ENCODE data around the gene ZNF524.

The ZNF524 gene

DNA sequence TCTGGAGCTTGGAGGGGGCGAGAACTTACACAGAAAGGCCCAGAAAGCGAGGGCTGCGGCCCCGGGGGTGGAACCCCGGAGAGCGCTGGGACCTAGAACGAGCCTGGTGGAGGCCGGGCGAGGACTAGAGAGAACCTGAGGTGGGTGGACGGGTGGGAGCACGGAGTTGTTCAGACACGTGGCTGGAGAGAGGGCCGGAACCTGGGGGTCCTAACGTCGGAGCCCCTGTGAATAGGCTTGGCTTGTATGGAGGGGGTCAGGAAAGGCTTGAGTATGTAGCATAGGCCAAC lies 43.7 kb downstream of the ZNF524 start:
- no peak for DNase-seq

DNA sequence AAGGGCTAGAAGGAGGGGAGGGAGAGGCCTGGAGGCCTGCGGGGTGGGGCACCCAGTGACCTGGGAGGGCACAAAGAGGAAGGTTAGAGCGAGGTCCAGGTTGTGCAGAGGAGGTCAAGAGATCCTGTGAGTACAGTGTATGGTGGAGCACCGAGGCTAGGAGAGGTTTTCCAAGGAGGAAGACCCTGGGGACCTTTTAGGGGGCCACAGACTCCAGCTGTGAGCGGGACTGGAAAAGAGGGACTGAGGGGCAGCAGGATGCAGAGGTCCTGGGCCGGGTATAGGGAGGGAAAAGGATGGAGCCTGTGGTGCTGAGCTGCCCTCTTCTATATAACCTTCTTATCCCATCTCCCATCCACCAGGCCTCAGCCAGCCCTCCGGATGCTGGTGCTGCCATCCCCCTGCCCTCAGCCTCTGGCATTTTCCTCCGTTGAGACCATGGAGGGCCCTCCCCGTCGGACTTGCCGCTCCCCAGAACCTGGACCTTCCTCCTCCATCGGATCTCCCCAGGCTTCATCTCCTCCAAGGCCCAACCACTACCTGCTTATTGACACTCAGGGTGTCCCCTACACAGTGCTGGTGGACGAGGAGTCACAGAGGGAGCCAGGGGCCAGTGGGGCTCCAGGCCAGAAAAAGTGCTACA lies 44.2 kb downstream of the ZNF524 start:
- no peak for DNase-seq

DNA sequence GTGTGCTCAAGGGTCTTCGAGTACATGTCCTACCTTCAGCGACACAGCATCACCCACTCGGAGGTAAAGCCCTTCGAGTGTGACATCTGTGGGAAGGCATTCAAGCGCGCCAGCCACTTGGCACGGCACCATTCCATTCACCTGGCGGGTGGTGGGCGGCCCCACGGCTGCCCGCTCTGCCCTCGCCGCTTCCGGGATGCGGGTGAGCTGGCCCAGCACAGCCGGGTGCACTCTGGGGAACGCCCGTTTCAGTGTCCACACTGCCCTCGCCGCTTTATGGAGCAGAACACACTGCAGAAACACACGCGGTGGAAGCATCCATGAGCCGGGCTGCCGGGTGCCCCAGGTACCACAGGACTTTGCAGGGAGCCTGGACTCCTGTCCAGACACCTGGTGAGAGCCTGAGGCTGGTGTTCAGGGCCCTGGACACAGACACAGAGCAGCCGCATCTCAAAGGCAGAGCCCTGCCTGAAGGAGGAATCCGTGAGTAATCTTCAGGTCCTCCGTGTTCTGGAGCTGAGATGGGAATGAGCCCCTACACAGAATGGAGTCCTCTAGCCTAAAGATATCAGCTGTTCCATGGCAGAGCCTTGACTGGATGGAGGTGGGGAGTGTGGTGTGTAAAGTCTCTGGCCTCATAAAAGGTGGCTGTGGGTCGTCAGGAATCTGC lies 44.9 kb downstream of the ZNF524 start:
- DNase-seq = no peak

DNA sequence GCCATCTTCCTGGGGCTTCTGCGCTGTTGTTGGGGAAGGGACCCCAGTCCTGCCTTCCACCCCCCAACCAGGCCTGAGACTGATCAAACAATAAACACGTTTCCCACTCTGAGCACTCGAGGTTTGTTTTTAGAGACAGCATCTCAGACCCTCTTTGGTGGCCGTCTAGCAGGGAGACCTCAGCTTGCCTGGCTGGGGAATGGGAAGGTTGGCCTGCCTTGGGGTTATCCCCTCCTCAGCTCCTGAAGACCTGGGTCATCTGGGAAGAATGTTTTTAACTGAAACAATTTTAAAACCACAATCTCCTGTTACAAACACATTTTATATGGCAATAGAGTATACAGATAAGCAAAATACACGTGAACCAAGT lies 45.4 kb downstream of the ZNF524 start:
- DNase-seq = no peak

DNA sequence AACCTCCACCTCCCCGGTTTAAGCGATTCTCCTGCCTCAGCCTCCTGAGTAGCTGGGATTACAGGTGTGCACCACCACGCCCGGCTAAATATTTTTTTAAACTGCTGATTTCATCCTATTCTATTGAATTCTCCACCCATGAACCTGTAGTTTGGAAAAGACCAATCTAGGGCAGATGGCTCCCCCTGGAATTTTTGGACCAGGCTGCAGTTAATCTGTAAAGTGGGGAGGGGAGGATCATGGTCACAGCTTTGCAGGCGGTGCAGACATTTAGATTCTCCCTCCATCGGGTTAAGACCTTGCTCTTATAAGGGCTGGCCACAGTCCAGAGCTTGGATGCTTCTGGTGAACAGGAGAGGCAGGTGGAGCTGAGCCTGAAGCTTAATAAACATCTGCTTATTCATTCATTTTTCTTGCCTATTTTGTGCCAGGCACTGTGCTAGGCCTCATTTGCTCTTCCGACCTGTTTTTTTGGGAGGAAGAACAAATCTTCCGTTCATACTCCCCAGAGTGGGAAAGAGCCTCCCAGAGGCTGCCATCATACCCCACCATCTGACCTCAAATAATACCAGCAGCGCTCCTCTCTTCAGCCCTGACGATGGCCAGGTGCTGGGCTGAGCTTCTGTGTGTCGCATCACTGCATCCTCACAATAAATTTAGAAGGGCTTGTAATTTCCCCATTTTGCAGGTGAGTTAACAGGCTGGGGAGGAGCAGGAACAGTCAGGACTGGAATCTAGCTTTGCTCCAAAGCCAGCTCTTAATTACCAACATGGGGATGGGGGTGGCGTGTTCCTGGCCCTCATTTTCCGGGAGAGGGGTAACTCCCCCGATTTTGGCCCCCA lies 47.0 kb downstream of the ZNF524 start:
- DNase-seq = no peak

DNA sequence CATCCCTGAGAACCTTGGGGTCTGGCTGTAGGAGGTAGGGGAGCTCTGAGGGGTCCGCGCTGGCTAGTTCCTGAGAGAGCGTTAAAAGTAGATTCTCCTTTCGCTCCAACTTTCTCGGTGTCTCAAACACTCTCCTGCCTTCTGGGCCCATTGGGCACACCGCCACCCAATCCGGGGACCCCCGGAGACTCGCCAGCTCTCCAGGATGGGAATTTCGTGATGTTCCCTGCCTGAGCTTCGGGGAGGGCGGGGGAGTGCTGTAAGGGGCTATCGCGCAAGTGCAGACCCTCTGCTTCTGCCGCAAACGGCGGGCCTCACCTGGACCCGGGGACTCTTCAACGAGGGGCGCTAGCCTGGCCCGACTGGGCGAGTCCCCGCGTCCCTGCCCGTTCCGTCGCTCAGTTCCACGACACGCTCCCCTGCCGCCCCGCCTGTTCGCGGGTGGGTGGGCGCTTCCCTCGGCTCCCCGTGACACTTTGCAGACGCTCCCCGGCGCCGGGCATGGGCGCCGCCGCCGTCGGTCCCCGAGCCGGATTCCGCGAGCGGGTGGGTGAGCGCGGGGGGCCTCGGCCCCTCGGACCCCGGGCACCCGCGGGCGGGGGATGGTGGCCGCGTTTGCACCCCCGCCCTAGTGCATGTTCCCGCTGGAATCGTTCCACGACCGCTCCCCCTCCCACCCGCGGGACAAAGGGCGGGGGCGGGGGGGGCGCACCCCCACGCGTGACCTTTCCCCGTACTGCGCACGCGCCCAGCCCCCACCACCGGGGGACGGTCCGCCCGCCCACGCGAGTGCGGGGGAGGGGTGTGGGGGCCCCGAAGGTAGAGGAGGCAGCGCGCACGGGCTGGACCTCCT lies 47.9 kb downstream of the ZNF524 start, which contains the start of gene CCDC106:
Gene CCDC106 (plus strand): TSS at position 481 of the 853 bp plus-strand sequence. CDS start 835 bp downstream, outside the sequence.
- no peak for DNase-seq

DNA sequence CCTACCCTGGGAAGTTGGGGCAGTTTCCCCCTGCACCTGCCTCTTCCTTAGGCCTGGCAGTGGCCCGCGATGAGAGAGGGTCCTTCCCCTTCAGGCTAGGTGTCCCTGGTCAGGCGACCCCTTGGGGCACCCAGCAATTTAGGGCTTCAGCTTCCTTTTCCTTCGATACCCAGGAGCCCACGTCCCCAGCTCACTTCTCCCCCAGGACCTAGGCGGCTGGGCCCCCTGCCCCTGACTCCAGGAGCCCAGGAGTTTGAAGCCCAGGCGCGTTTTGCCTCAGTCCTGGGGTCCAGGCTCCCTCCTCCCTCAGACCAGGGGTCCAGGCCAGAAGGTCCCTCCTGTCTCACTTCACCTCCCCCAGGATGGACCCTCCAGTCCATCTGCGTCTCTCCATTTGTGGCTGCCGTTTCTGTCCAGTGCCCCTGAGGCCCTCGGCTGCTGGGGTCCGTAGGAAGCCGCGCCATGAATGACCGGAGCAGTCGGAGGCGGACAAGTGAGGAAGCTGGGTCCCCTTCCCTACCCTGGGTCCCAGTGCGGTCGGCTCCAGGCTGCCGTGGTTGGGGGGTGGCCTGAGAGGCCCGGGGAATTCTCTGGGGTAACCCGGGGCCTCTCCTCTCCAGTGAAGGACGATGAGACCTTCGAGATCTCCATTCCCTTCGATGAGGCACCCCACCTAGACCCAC lies 48.6 kb downstream of the ZNF524 start:
- DNase-seq = no peak

DNA sequence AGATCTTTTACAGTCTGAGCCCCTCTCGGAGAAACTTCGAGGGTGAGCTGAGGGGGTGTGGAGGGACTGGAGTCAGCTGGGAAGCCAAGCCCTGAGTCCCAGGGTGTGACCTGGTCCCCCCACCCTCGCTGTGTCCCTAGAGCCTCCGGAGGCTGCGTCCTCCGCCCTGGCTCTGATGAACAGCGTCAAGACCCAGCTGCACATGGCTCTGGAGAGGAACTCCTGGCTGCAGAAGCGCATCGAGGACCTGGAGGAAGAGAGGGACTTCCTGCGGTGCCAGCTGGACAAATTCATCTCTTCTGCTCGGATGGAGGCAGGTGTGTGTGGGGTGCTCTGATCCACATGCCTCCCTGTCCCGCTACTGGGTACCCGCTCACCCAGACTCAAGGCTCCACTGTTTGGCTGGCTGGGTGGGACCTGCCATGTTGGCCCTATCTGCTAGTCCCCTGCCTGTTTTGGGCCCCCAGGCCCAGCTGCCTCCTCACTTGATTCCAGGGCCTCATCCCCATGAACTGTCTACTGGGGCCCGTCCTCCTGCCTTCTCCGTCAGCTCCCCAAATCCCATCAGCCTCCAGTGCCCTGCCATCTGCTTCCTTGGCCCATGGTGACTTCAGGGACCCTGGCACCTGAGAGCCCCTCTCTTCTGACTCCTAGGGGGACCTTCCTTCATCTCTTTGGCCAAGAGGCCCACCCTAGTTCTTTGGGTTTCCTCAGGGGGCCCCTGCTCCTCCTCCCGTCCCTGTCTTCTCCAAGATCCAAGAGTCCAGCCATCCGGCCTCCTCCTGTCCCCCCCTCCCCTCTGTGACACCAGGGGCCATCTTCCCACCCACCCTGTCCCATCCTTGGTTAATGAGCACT lies 49.4 kb downstream of the ZNF524 start:
- no peak for DNase-seq

DNA sequence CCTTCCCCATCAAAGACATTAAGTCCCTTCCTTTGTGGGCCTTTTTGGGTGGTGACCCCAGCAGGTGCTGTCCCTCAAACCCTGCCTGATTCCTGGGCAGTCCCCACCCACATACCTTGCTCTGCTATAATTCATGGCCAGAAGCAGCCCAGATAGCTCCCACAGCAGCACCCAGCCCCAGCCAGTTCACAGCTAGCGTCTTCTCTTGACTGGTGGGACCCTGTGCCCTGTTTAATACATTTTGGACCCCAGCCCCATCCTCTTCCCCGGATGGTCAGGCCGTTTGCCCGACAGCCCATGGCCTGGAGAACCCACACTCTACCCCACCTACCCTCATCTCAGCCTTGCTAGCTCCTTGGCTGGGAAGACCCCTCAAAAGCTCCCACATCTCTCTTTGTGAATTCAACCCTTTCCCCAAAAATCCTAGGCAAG lies 50.1 kb downstream of the ZNF524 start:
- no peak for DNase-seq

DNA sequence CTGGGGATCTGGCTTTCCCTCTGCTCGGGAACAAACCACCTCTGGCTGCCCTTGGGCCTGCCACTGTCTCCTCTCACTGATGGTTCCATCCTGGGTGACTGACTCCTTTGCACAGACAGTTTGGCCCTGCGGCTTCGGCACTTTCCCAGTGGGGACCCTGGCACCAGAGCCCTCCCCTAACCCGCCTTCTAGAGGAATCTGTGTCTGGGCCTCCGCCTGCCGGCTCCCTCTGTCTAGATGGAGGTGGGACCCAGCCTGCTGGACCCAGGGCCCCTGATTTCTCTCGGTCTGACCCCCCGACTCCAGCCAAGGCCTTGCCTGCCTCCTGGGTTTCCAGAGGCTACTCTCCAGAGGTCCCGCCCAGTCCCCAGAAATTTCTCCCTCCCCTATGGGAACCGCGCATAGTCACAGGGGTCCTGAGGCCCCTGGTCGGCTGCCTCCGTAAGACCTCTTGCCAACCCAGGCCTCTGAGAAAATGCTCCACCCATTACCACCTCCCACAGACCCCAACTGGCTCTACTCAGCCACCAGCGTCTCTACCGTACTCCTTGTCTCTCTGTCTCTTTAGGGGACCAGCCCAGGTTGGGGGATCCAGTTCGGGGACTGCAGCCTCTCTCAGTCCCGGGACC lies 50.6 kb downstream of the ZNF524 start:
- no peak for DNase-seq

DNA sequence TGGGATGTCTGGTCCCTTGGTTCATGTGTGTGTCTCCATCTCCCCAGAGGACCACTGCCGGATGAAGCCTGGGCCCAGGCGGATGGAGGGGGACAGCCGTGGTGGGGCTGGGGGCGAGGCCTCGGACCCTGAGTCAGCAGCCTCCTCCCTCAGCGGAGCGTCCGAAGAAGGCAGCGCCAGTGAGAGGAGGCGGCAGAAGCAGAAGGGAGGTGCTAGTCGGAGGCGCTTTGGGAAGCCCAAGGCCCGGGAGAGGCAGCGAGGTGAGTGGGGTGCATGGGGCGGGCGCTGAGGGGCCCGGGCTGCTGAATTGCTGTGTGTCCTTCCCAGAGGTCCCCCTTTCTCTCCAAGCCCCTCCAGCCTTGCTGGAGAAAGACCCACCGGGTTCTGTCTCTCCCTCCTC lies 51.1 kb downstream of the ZNF524 start:
- DNase-seq = no peak

DNA sequence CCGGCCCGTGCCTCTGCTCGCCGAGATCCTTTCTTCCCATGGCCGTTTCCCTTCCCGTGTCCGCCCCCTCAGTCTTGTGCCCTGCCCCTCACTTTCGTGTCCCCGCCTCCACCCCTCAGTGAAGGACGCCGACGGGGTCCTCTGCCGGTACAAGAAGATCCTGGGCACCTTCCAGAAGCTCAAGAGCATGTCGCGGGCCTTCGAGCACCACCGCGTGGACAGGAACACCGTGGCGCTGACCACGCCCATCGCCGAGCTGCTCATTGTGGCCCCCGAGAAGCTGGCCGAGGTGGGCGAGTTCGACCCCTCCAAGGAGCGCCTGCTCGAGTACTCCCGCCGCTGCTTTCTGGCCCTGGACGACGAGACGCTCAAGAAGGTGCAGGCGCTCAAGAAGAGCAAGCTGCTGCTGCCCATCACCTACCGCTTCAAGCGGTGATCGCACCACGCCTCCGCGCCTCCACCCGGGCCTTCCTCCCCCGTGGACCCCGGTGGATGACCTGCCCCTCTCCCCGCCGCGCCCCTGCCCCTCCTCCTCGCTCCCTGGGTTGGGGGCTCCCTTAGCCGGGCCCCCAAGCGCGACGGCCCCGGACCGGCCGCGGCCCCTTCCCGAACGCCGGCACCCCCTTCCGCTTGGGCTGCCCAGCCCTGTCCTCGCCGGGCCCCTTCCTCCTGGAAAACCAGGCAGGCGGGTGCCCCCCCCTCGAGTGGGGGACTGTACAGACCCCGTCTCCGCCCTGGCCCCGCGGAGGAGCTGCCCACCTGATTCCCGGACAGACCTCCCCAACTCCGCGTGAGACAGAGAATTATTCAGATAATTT lies 52.4 kb downstream of the ZNF524 start:
- DNase-seq = no peak
